ENCODE results near the gene CCDC9B.

The CCDC9B gene

GRCh38 chr15:40344631-40345120 lies 3.9 kb upstream of the CCDC9B start:
- peak; percentile 43 to 67 (median 53) for DNase-seq

GRCh38 chr15:40344217-40344616 lies 3.5 kb upstream of the CCDC9B start:
- DNase-seq: no peak

- DNase-seq: no peak
Observed at GRCh38 chr15:40343512-40343911, 2.8 kb upstream of the CCDC9B start.

GRCh38 chr15:40342416-40343320 lies 1.9 kb upstream of the CCDC9B start:
- DNase-seq: no peak

GRCh38 chr15:40340038-40340739 lies 550 bp downstream of the CCDC9B start:
- no peak for DNase-seq

GRCh38 chr15:40339621-40339945 lies 1.2 kb downstream of the CCDC9B start:
- no peak for DNase-seq

GRCh38 chr15:40338921-40339620 lies 1.7 kb downstream of the CCDC9B start:
- no peak for DNase-seq

GRCh38 chr15:40338041-40338657 lies 2.6 kb downstream of the CCDC9B start:
- peak; percentile 54 to 72 (median 65) for DNase-seq

GRCh38 chr15:40337597-40337996 lies 3.1 kb downstream of the CCDC9B start:
- DNase-seq: no peak

- no peak for DNase-seq
Observed at GRCh38 chr15:40336744-40337122, 4.0 kb downstream of the CCDC9B start.

- no peak for DNase-seq
Observed at GRCh38 chr15:40335938-40336743, 4.6 kb downstream of the CCDC9B start.

GRCh38 chr15:40334941-40335795 lies 5.6 kb downstream of the CCDC9B start:
- DNase-seq: no peak

GRCh38 chr15:40334541-40334940 lies 6.2 kb downstream of the CCDC9B start:
- DNase-seq: no peak

- no peak for DNase-seq
Observed at GRCh38 chr15:40333922-40334492, 6.7 kb downstream of the CCDC9B start.

GRCh38 chr15:40332113-40332781 lies 8.5 kb downstream of the CCDC9B start:
- DNase-seq: no peak

GRCh38 chr15:40331637-40332036 lies 9.1 kb downstream of the CCDC9B start:
- no peak for DNase-seq

GRCh38 chr15:40331026-40331425 lies 9.7 kb downstream of the CCDC9B start:
- DNase-seq: no peak

GRCh38 chr15:40330368-40330836 lies 10.3 kb downstream of the CCDC9B start:
- no peak for DNase-seq

GRCh38 chr15:40329804-40330203 lies 10.9 kb downstream of the CCDC9B start:
- no peak for DNase-seq

- no peak for DNase-seq
Observed at GRCh38 chr15:40328751-40329150, 12.0 kb downstream of the CCDC9B start.
